Measurements from ENCODE around the gene TSEN2.

GRCh38 chr3:12460127-12460526 lies 24.2 kb upstream of the TSEN2 start:
- TF ChIP-seq CTCF (IDR thresholded peaks at IDR 0.05) = peak in 1 of 5 experiments; percentile 21
- no peak for TF ChIP-seq POLR2AphosphoS5 (IDR thresholded peaks at IDR 0.05)
- TF ChIP-seq POLR2A (IDR thresholded peaks at IDR 0.05) = no peak
- TF ChIP-seq EP300 (IDR thresholded peaks at IDR 0.05; ENCODE audit: low read depth) = no peak

Measured in transverse colon (tissue), 4 donors.